Measurements from ENCODE around the gene TTLL3. TPM values are rescaled to one million over a fixed set of nuclear protein-coding genes. Genes with fewer than 3 reads are reported as not detected.
"Not testable (repeated sequence)": the region's sequence is repeated elsewhere in the genome, so short reads cannot be mapped to it uniquely, and the experiment has no call there.

The TTLL3 gene
- polyA plus RNA-seq, 4 donors: 33.3 to 93.1 (median 56.7) TPM

DNA sequence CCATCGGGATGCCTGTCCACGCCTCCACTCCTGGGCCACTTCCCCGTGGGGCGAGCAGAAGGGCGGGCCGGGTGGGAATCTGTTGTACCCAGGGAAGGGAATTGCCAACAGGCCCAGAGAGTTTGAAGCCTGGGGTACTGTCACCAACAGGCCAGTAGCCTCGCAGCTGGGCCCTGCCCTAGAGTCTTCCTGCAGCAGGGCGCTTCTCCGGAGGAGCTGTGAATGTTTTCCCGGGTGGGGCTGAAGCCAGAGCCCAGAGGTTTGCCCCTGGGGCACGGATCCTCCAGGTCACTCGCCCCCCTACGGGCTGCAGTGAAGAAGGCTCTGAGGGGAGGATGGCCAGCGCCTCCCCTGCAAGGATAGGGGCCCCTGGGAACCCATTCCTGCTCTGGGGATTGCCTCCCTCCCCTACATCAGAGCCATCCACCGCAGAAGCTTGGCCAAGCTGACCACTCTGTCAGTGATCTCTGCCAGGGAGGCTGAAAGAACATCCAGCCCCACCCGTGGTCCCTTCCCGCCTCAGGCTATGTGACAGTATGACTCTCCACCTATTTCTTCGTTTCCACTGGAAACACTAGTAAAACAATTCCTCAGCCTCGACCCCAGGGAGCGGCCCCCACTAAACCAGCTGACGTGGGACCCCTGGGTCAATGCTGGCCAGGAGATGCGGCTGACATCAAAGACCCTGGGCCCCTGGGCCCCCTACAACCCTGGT is 53.2 kb downstream of the TTLL3 start:
- DNase-seq (ENCODE audit: low read depth in 4 of 4, low spot score in 3 of 4): no peak

DNA sequence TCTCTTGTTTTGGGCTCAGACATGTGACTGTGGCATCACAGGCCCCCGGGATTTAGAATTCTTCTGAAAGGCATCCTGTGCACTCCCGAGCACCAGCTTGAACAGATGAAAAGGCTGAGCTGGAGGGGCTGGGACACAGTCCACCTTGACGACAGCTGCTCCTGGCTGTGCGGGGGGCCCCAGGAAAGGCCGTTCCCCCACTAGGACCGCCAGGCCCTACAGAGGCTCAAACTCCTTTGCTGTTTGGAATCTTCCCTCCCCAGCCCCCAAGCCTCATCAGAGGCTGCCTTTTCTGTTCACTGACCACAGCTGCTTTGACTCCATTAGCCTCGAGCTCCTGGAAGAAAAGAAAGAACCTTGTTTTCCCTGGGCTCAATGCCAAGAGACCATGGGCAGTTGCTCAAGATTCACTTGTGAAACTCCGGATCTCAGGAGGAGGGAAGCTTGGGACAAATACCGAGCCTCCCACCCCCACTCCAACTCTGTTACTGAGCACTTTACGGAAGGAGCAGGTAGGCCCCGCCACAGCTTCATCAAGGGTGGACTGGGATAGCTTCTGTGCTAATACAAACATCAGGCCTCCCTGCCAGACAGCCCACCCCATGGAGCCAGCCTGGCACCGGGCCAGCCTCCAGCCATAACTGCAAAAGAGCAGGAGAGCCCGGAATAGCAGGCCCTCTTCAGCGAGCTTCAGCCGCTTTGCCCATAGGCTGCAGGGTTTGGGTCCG is 54.3 kb downstream of the TTLL3 start:
- DNase-seq (ENCODE audit: low read depth in 4 of 4, low spot score in 3 of 4): peak in 3 of 4 donors; percentile 21 to 53 (median 38)

DNA sequence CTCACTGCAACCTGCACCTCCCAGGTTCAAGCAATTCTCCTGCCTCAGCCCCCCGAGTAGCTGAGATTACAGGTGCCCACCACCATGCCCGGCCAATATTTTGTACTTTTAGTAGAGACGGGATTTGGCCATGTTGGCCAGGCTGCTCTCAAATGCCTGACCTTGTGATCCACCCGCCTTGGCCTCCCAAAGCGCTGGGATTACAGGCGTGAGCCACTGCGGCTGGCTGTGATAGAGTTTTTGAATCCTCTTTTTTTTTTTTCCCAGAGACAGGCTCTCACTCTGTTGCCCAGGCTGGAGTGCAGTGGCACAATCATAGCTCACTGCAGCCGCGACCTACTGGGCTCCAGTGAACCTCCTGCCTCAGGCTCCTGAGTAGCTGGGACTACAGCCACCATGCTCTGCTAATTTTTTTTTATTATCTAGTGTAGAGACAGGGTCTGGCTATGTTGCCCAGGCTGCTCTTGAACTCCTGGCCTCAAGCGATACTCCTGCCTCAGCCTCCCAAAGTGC is 55.1 kb downstream of the TTLL3 start:
- DNase-seq (ENCODE audit: low read depth in 4 of 4, low spot score in 3 of 4): not testable (repeated sequence)

DNA sequence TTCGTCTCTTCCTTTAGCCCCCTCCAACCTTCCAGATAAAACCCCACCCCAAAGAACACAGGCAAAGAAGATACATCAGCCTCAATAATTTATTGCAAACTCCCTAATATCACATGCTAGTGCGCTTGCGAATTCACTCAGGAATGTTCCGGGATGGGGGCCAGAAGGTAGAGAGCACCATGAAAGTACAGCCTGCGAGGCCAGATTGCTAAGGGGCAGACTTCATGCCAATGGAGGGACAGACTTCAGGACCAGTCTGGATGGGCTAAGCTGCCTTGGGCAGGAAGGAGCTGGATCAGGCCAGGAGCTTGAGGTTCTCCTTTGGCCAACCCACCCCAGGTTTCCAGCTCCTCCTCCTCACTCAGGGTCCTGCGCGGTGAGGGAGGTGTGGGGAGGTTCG is 56.6 kb downstream of the TTLL3 start:
- no peak for DNase-seq (ENCODE audit: low read depth in 4 of 4, low spot score in 3 of 4)

DNA sequence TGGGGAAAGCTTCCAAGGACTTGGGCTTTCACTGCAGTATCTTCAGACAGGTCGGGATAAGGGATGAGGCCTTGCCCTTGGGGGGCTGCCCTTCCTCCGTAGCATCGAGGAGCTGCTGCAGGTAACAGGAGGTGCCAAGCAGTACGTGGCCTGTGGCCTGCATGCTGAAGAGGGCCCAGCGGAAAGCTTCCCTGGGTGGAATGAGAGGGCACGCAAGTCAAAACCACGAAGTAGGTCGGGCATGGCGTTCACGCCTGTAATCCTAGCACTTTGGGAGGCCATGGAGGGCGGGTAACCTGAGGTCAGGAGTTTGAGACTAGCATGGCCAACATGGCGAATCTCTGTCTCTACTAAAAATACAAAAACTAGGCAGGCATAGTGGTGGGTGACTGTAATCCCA is 57.0 kb downstream of the TTLL3 start:
- DNase-seq (ENCODE audit: low read depth in 4 of 4, low spot score in 3 of 4): no peak

DNA sequence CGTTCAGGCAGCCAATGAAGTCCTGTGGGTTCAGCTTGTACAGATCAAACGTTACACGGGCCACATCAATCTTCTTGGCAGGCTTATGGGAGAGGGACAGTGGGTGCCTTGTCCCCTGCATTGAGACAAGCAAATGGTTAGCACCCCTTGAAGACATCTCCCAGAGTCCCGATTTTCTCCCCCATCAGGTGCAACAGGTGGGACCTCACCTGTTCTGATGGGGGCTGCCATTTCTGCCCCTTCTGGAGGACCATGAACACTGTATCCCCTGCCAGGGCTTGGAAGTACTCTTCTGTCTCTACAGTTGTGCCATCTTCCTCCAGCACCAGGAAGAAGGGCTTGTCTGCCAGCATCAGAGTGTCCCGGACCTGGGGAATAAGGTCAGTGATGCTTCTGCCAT is 59.9 kb downstream of the TTLL3 start:
- no peak for DNase-seq (ENCODE audit: low read depth in 4 of 4, low spot score in 3 of 4)

DNA sequence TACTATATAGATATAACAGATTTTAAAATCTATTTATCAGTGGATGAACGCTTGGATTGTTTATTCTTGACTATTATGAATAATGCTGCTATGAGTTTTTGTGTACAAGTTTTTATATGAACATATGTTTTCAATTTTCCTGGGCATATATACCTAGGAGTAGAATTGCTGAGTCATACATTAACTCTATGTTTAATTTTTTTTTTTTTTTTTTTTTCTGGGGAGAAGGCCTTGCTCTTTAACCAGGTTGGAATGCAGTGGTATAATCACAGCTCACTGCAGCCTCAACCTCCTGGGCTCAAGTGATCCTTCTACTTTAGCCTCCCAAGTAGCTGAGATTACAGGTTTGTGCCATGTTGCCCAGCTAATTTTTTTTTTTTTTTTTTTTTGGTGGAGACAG is 60.9 kb downstream of the TTLL3 start:
- DNase-seq (ENCODE audit: low read depth in 4 of 4, low spot score in 3 of 4): no peak

DNA sequence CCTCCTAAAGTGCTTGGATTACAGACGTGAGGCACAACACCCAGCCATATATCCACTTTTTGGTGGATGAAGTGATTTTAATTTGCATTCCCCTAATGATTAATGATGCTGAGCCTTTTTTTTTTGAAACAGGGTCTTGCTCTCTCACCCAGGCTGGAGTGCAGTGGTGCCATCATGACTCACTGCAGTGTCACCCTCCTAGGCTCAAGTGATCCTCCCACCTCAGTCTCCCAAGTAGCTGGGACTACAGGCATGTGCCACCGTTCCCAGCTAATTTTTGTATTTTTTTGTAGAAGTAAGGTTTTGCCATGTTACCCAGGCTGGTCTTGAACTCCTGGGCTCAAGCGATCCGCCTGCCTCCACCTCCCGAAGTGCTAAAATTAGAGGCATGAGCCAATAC is 62.0 kb downstream of the TTLL3 start:
- not testable (repeated sequence) for DNase-seq (ENCODE audit: low read depth in 4 of 4, low spot score in 3 of 4)

DNA sequence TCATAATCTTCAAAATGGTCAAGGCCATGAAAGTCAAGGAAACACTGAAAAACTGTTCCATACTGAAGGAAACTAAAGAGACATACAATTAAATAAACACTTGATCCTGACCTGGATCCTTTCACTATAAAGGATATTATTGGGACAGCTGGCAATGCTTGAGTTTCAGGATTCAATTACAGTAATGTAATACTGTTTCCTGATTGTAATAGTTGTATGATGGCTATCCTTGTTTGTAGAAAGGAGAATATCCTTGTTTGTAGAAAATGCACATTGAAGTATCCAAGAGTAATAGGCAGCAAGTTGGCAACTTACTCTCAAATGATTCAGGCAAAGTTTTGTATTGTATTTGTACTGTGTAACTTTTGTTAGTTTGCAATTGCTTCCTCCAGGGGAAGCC is 65.4 kb downstream of the TTLL3 start:
- no peak for DNase-seq (ENCODE audit: low read depth in 4 of 4, low spot score in 3 of 4)

DNA sequence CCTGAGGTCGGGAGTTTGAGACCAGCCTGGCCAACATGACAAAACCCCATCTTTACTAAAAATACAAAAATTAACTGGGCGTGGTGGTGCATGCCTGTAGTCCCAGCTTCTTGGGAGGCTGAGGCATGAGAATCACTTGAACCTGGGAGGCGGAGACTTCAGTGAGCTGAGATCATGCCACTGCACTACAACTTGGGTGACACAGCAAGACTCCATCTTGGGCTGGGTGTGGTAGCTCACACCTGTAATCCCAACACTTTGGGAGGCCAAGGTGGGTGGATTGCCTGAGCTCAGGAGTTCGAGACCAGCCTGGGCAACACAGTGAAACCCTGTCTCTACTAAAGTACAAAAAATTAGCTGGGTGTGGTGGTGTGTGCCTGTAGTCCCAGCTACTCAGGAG is 66.2 kb downstream of the TTLL3 start:
- not testable (repeated sequence) for DNase-seq (ENCODE audit: low read depth in 4 of 4, low spot score in 3 of 4)

DNA sequence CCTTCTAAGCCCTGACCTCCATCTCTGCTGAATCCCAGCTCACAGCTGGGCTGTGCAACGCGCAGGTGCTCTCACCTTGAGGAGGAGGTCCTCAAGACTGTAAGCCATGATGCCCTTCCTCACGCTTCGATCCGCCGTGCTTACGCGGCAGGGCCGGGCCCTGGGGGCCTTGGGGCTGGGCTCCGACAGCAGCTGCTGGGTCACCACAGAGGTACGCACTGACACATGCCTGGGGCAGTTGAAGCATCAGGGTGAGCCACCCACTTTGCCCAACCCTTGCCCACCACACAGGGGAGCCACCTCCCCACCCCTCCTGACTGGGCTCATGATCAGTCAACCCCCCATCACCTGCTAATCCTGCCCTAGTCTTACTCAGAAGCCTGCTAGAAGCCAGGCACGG is 66.9 kb downstream of the TTLL3 start:
- DNase-seq (ENCODE audit: low read depth in 4 of 4, low spot score in 3 of 4): no peak

DNA sequence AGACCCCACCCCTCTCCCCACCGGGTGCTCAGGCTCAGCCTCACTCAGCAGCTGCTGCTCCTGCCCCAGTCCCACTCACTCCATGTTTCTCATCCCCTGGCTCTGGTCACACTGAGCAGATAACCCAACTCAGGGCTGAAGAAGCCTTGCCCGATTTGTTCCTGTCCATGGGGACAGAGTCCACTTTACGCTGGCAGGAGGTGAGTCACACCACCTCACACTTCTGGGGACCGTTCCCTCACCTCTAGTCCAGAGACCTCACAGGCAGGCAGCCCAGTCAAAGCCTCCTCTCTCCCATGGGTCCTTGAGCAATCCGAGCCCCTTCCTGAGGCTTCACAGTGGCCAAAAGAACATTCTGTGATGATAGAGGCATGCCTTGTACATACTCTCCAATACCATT is 68.6 kb downstream of the TTLL3 start:
- DNase-seq (ENCODE audit: low read depth in 4 of 4, low spot score in 3 of 4): no peak

DNA sequence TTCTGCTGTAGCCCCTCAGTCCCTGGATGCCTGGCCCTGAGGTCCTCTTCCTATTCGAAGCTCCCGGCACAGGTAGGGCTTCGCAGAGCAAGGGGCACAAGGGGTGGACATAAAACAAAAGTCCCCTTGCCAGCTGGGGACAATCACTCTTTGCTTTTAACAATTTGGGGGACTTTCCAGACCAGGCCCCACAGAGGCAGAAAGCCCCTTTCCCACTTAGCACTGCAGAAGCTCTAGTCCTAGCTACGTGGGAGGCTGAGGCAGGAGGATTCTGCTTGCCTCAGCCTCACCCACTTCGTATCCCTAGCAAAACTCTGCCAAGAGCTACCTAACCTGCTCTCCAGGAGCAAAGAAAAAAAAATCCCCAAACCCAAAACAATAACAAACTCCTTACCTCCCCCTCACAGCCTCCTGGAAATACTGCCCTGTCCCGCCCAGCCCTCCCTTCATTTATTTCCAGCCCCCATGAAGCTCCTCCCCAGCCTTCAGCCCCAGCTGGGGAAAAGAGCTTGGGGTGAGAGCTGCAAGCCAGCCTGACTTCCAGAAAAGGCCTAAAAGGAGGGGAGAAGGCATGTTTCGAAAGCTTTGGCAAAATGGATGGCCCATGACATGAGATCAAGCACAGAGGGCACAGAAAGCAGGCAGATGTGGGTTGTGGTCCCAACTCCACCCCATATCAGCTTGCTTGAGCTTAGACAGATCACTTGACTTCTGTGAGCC is 69.9 kb downstream of the TTLL3 start, which contains the start of gene CIDEC:
CIDEC (minus strand) TSS at position 424 of the 720 bp plus-strand sequence. CDS start 1,767 bp downstream, outside the sequence.
- DNase-seq (ENCODE audit: low read depth in 4 of 4, low spot score in 3 of 4): no peak

DNA sequence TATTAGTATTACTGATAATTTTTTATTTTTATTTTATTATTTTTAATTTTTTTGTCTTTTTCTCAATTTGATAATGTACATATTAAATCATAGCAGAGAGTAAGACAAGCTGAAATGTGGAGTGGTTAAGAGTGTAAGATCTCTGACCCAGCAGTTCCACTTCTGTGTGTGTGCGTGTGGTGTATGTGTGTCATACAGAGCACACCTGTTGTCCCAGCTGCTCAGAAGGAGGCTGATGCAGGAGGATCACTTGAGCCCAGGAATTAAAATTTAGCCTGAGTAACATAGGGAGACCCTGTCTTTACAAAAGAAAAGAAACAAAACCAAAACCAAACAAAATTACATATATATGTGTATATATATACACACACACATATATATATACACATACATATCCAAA is 71.4 kb downstream of the TTLL3 start:
- no peak for DNase-seq (ENCODE audit: low read depth in 4 of 4, low spot score in 3 of 4)

DNA sequence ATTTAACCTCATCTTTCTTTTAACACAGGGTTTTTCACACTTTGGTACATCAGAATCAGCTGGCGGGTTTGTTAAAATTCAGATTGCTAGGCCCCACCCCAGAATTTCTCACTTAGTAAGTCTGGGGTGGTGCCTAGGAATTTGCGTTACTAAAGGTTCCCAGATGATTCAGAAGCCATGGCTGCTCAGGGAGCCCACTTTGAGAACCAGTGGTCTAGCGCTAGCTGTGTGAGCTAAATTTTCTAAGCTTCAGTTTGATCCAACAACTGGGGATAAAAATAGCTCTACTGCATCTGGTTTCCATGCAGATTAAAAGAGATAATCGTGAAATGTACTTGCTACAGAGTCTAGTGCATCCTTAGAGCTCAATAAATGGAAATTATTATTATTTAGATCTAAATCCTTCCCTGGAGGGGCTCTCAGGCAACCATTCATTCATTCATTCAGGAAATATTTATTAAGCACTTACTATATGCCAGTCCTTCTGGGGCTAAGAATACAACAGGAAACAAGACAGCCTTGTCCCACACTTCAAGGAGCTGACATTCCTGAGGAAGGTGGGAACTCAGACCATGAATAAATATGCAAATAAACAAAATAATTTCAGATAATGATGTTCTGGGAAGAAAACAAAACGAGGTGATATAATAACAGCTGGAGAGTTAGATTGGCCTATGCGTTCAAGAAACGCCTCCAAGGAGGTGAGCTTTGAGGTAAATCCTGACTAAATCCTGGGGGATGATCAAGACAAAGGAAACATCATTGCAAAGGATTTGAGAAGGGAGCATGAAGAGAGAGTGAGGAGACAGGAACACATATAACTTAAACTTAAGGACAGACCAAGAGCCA is 73.9 kb downstream of the TTLL3 start:
- no peak for DNase-seq (ENCODE audit: low read depth in 4 of 4, low spot score in 3 of 4)

DNA sequence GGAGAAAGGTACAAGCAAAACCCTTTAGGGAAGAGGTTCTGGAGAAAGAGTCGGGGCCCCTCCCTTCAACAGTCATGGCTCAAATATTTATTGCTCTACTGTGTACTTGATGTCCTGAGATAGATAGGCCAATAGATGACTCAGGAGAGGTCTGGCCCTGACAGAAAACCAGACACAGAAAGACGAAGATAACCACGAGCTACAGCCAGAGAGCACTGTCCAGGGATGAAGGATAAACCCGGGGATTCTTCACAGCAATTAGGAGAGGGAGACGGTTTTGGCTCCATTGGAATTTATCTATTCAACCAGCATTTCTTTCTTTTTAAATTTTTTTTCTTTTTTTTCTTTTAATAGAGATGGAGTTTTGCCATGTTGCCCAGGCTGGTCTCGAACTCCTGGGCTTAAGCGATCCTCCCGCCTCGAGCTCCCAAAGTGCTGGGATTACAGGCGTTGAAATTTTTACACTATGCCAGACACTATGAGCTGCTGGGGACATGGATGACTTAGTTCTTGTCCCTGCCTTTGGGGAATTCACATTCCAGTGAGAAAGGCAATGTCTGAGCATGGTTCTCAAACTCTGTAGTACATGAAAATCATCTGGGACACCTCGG is 74.6 kb downstream of the TTLL3 start:
- DNase-seq (ENCODE audit: low read depth in 4 of 4, low spot score in 3 of 4): no peak
